Fibroblast of pulmonary artery (primary cell): ENCODE measurements around the gene TNFRSF21.

ENCODE experiments used
- DNase-seq: peaks from one replicate; pipeline ENCODE4 v3.0.0-alpha.2; 2010; ENCODE audit warnings: low read depth
- H3K4me3 ChIP-seq: replicated peaks from 2 replicates; pipeline ENCODE4 v1.5.1; 2011; ENCODE audit warnings: low read depth, mild to moderate bottlenecking, control low read depth, low read length, moderate library complexity
- TF ChIP-seq, protein P1 (sequence below): IDR thresholded peaks from 2 replicates; pipeline ENCODE4 v1.5.1; 2011; ENCODE audit warnings: mild to moderate bottlenecking, control low read depth, low read length, inconsistent platforms; ENCODE audit errors: missing control alignments

The TNFRSF21 gene

DNA sequence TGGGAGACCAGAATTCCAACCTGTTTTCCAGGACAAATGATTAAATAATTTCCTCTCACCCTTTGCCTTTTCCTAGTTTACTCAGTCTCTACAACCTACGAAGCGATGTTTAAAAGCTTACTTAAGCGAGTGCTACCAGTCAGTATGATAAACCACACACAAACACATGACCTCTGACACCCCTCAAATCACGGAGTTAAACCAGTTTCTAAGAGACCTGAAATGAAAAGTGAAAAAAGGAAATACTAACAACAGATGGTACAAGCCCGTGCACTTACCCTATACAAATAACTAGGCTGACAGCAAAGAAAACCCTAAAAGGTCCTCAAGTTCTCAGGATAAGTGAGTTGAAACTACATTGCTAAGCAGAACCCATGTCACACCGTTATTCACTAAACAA, 7.7 kb downstream of the TNFRSF21 start:
- no peak overlapping the region for H3K4me3 ChIP-seq
- DNase-seq: no peak
- TF ChIP-seq, protein P1, sequence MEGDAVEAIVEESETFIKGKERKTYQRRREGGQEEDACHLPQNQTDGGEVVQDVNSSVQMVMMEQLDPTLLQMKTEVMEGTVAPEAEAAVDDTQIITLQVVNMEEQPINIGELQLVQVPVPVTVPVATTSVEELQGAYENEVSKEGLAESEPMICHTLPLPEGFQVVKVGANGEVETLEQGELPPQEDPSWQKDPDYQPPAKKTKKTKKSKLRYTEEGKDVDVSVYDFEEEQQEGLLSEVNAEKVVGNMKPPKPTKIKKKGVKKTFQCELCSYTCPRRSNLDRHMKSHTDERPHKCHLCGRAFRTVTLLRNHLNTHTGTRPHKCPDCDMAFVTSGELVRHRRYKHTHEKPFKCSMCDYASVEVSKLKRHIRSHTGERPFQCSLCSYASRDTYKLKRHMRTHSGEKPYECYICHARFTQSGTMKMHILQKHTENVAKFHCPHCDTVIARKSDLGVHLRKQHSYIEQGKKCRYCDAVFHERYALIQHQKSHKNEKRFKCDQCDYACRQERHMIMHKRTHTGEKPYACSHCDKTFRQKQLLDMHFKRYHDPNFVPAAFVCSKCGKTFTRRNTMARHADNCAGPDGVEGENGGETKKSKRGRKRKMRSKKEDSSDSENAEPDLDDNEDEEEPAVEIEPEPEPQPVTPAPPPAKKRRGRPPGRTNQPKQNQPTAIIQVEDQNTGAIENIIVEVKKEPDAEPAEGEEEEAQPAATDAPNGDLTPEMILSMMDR: no peak

DNA sequence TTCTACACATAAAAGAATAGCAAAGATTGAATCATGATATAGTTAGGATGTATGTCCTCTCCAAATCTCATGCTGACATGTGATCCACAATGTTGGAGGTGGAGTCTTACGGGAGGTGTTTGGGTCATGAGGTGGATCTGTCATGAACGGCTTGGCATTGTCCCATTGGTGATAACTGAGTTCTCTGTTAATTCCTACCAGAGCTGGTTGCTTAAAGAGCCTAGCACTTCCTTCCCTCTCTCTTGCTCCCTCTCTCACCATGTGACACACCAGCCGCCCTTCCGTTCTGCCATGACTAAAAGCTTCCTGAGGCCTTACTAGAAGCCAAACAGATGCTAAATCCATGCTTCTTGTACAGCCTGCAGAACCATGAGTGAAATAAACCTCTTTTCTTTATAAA, 8.3 kb downstream of the TNFRSF21 start:
- no peak for DNase-seq
- TF ChIP-seq, protein P1: no peak
- H3K4me3 ChIP-seq: no peak overlapping the region

DNA sequence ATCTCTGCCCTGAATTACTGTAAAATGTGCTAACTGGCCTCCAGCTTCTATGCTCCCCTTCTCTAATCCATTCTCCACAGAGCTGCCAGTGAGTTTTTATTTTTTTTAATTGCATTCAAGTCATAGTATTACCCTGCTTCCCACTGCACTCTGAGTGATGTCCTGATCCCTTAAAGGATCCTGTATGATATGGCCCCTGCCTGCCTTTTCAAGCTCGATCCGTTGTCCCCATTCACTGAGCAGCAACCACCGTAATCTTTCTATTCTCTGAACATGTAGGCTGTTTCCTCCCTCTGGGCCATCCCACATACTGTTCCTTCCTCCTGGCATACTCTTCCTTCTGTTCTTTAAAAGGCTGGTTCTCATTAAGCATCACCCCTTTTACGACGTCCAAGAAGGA, 9.3 kb downstream of the TNFRSF21 start:
- H3K4me3 ChIP-seq: no peak overlapping the region
- DNase-seq: no peak
- TF ChIP-seq, protein P1: no peak

DNA sequence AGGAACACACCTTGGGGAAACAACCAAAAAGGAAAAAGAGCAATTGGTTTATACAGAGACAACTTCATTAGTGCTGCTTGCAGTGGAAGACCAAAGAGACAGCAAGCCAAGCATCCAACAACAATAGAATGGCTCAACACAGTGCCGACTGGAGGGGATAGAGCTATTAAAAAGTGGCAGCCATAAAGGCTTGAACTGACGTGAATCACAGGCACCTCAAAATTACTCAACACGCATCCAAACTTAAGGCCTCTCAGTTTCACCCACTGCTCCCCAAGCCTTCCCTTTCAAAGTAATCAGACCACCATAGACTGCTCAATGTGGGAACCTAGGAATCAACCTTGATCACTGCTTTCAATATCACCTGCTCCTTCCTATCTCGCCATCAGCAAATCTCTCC, 9.7 kb downstream of the TNFRSF21 start:
- no peak overlapping the region for H3K4me3 ChIP-seq
- TF ChIP-seq, protein P1: no peak
- DNase-seq: no peak

DNA sequence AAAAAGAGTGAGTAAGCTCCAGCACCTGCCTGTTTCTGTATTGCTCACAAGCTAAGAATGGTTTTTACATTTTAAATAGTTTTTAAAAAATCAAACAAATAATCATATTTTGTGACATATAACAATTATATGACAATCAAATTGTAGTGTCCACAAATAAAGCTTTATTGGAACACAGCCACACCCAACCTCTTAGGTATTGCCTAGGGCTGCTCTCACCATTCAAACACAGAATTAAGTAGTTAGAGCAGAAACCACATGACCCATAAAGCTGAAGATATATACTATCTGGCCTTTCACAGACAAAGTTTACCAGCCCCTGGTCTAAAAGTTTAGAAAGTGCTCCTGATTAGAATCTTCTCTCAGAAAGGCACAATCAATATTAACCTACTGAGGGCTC, 11.2 kb downstream of the TNFRSF21 start:
- TF ChIP-seq, protein P1: no peak
- H3K4me3 ChIP-seq: no peak overlapping the region
- no peak for DNase-seq

DNA sequence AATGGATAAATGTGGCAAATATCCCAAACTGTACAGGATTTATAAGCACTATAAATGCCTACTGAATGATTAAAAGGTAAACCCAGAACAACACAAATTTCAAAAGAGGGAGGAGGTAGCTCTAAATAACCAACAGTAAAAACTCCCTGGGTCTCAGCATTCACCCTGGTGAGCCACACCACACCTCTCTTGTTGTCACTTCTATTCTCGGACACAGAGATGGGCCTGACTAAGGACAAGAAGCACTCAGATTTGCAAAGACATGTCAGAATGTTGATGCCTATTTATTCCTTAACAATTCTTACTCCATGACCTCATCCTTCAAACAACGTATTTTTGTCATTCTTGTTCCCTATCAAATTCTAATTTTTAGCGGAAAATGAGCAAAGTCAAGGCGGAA, 14.7 kb downstream of the TNFRSF21 start:
- DNase-seq: no peak
- H3K4me3 ChIP-seq: no peak overlapping the region
- TF ChIP-seq, protein P1: no peak

DNA sequence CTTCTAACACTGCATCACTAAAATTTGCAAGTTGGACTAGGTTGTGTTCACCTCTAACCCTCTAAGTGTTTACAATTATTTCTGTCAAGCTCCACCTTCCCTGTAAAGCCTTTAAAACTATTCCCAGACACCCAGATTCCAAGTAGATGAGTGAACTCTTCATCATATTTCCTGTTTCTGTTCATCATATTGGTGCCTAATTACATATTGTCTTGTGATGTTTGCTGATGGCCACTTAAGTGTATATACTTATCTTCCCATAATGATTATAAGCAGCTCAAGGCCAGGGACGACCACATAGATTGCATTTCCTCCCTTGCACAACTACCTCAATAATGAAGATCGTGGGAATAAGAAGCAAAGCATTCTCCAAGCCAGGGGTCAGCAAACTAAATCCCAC, 16.8 kb downstream of the TNFRSF21 start:
- peak; percentile 24 for DNase-seq

More for the DNA sequence above, 16.8 kb downstream of the TNFRSF21 start:
- no peak overlapping the region for H3K4me3 ChIP-seq
- TF ChIP-seq, protein P1: no peak
